Right atrium auricular region (tissue), 2 donors: ENCODE data around the gene SLX9. TPM values are rescaled to one million over a fixed set of nuclear protein-coding genes. Genes with fewer than 3 reads are reported as not detected.

Source experiments
- DNase-seq: peaks from one replicate; pipeline ENCODE4 v3.0.0-alpha.2; 2019; ENCODE audit warnings: low spot score
- H3K27ac ChIP-seq, 2 donors: fragments of 200-600 bp; sonication (generic); 1 replicate in 1 of 2; 2 replicates in 1 of 2; pipeline ENCODE4 v1.5.1; 2016 to 2019
- H3K27me3 ChIP-seq, 2 donors: fragments of 200-600 bp; sonication (generic); one replicate each; pipeline versions ENCODE4 v1.5.1 to v1.6.0; 2017 to 2019
- H3K36me3 ChIP-seq: fragments of 200-600 bp; sonication (generic); one replicate; pipeline ENCODE4 v1.5.1; 2016
- H3K4me1 ChIP-seq, 2 donors: fragments of 200-600 bp; sonication (generic); one replicate each; pipeline versions ENCODE4 v1.5.1 to v1.6.0; 2017 to 2019
- H3K4me3 ChIP-seq, 2 donors: fragments of 200-600 bp; sonication (generic); 1 replicate in 1 of 2; 2 replicates in 1 of 2; pipeline ENCODE4 v1.5.1; 2017 to 2019; ENCODE audit warnings: mild to moderate bottlenecking in 1 of 2, moderate library complexity in 1 of 2
- H3K9me3 ChIP-seq, 2 donors: fragments of 200-600 bp; sonication (generic); one replicate each; pipeline ENCODE4 v1.5.1; 2019
- total RNA-seq, 2 donors: library from RNA; depleted of rRNA; stranded (reverse); fragments of >200 nt; gene quantifications; one replicate each; pipeline ENCODE4 v1.1.0, GENCODE V29; 2016
- TF ChIP-seq, protein P1 (sequence below), 2 donors: fragments of 200-600 bp; sonication (generic); IDR thresholded peaks; one replicate each; pipeline ENCODE4 v1.5.1; 2019; ENCODE audit warnings: antibody characterized with exemption in 2 of 2

Gene SLX9
- total RNA-seq, 2 donors from 2014 or later, result 15.9 to 18.8 TPM

DNA sequence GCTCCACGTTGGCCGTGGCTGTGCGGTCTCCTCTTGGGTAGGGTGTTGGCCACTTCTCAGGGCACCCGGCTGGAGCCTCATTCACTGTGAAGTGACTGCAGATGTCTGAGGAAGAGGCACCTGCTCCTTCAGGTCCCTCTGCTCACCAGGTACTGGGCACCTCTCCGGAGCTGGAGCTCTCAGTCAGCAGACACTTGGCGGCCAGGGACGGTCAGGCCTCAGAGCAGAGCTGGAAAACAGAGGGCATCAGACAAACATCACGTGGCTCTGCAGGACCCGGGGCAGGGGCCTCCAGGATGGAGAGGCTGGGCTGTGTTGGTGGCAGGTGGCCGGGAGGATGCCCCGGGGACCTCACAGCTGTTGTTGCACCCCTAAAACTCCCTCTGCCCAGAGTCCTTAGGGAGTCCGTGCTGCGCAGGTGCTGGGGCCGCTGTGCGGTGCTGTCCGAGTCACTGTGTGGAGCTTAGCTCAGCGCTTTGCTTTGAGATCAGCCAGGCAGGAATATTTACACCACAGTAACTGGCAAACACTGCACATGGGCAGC is 59.7 kb downstream of the SLX9 start:
- DNase-seq, result no peak
- no peaks in the 10 kb centered on the region for H3K9me3 ChIP-seq
- H3K4me1 ChIP-seq, result peaks cover 0 to 31% of the 10 kb centered on the region in 2 donors
- no peaks in the 10 kb centered on the region for H3K36me3 ChIP-seq
- H3K4me3 ChIP-seq, result no peak overlapping the region
- TF ChIP-seq, protein P1, sequence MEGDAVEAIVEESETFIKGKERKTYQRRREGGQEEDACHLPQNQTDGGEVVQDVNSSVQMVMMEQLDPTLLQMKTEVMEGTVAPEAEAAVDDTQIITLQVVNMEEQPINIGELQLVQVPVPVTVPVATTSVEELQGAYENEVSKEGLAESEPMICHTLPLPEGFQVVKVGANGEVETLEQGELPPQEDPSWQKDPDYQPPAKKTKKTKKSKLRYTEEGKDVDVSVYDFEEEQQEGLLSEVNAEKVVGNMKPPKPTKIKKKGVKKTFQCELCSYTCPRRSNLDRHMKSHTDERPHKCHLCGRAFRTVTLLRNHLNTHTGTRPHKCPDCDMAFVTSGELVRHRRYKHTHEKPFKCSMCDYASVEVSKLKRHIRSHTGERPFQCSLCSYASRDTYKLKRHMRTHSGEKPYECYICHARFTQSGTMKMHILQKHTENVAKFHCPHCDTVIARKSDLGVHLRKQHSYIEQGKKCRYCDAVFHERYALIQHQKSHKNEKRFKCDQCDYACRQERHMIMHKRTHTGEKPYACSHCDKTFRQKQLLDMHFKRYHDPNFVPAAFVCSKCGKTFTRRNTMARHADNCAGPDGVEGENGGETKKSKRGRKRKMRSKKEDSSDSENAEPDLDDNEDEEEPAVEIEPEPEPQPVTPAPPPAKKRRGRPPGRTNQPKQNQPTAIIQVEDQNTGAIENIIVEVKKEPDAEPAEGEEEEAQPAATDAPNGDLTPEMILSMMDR (IDR thresholded peaks at IDR 0.05), result no peak
- no peak overlapping the region for H3K27ac ChIP-seq
- H3K27me3 ChIP-seq, result no peaks in the 10 kb centered on the region

DNA sequence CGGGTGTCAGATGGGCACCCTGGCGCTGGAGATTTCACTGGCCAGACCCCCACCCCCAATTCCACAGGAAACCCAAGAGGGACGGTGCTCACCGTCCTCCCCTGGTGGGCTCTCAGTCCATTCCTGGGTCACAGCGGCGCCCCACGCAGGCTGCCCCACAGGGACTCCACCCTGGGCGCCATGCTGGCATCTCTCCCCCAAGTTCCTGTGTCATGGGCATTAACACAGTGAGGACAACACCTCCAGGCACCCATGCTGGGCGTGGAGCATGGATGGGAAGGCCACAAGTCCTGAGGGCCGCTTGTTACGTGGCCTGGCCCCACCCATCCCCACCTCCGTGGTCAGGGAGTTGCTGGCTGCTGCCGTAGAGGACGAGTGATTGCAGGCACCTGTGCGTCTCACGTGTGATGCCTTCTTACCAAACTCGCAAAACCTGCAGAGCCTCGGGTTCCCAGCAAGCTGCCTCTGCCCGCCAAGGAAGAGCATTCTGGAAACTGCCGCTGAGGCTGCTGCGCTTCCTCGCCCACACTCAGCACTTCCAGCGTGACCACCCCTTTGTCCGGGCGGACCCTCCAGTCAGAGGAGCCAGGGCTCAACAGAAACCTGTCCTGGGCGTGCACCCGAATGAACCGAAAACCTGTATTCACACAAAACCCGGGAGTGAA is 60.3 kb downstream of the SLX9 start:
- TF ChIP-seq, protein P1 (IDR thresholded peaks at IDR 0.05), result no peak
- Histone ChIP-seq H3K36me3 (no peaks in the 10 kb centered on the region), H3K4me3 (no peak overlapping the region), H3K27ac (peak overlapping the region in 1 of 2 donors; percentile 27), H3K27me3 (no peaks in the 10 kb centered on the region), H3K4me1 (peaks cover 0 to 25% of the 10 kb centered on the region in 2 donors), H3K9me3 (no peaks in the 10 kb centered on the region)
- no peak for DNase-seq

DNA sequence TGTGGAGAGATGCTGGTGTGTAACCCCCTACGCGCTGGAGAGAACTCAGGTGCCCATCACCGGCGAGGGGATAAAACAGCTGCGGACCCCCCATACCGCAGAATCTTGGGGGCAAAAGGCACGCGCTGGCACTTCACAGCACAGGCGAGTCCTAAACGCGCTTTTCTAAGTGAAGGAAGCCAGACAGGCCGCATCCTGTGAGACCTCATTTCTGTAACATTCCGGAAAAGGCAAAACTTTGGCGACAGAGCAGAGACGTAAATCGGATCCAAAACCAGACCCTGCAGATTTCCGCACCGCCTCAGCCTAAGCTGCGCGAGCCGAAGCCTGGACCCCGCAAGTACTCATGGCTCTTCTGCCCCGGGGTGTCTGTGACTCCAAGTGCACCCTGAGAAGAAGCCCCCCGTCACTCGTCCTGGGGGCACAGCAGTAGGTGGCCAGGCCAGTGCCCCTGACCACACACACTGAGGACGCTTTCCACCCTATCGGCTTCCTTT is 60.9 kb downstream of the SLX9 start:
- peak overlapping the region in 1 of 2 donors; percentile 27 for H3K27ac ChIP-seq
- H3K27me3 ChIP-seq, result no peaks in the 10 kb centered on the region
- H3K36me3 ChIP-seq, result no peaks in the 10 kb centered on the region
- DNase-seq, result no peak
- peaks cover 0 to 3% of the 10 kb centered on the region in 2 donors for H3K9me3 ChIP-seq
- H3K4me1 ChIP-seq, result peaks cover 0 to 23% of the 10 kb centered on the region in 2 donors
- H3K4me3 ChIP-seq, result no peak overlapping the region
- TF ChIP-seq, protein P1 (IDR thresholded peaks at IDR 0.05), result no peak

DNA sequence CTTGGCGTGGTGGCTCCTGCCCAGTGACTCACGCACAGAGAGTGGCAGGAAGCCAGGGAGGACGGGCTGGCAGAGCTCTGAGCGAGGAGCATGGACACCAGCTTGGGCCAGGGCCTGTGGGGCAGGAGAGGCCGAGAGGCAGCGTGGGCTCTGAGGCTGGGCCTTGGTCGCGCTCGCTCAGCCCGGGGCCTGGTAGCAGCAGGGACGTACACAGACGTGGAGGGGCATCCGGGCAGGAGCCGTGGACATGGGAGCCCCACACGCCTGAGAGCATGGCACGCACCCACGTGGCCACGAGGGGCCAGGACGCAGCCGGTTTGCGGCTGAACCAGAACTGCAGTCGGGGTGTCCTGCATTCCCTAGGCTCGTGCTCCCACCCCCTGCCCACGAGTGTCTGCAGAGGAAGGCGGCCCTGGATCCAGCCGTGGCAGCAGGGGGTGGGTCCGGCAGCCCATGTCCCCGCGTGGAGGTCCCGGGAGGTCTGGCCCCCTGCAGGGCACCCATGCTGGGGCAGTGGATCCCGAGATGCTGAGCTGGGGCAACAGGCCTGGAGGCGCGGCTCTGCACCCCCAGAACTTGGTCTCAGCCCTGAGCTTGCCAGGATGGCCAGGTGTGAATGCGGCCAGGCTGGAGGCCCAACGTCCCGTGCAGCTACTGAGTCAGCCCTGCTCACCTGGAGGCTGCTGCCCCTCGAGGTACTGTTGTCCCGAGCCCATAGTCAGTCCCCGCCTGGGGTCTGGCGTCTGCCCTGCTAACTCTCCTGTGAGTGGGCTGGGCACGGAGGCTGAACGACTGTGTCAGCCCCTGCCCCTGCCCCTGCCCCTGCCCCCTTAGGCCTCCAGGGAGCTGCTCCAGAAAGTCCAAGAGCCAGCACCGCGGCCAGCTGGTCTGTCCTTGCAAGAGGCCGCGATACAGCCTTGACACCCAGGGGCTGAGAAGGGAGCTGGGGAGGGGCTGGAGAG is 61.6 kb downstream of the SLX9 start:
- peak overlapping the region in 1 of 2 donors; percentile 27 for H3K27ac ChIP-seq
- no peak overlapping the region for H3K4me3 ChIP-seq

More for the DNA sequence above, 61.6 kb downstream of the SLX9 start:
- DNase-seq, result no peak
- Histone ChIP-seq H3K27me3 (no peaks in the 10 kb centered on the region), H3K4me1 (peaks cover 0 to 23% of the 10 kb centered on the region in 2 donors), H3K9me3 (peaks cover 0 to 7% of the 10 kb centered on the region in 2 donors), H3K36me3 (no peaks in the 10 kb centered on the region)
- TF ChIP-seq, protein P1 (IDR thresholded peaks at IDR 0.05), result no peak
